K562 (cell line): ENCODE measurements around the gene AQP11. TPM values are rescaled to one million over a fixed set of nuclear protein-coding genes. Genes with fewer than 3 reads are reported as not detected.

Experiments
- ATAC-seq: fragments of 200-7000 bp; cut with Tn5 transposase; 3 replicates; pipeline ENCODE4 v1.9.1; 2020; ENCODE audit warnings: moderate library complexity
- BruUV-seq: library from RNA; stranded (reverse); fragments of 400-500 nt; replicated peaks from 2 replicates; lab custom pipeline; 2021; lab: Mats Ljungman, UMichigan
- CTCF ChIA-PET: fragments of 300-600 bp; formaldehyde crosslinking; extraction: SDS; loops from one replicate; lab custom pipeline; 2021; ENCODE audit warnings: low intra/inter-chr PET ratio; lab: Yijun Ruan, JAX
- POLR2A ChIA-PET: fragments of 300-600, 350-650 bp; sonication (Branson Sonifier 250); formaldehyde crosslinking; extraction: SDS; loops from one replicate; lab custom pipeline; 2021; ENCODE audit warnings: antibody characterized with exemption, inconsistent platforms; lab: Yijun Ruan, JAX
- DNase-seq, 4 experiments: peaks; one replicate each; pipeline versions ENCODE4 v3.0.0 to v3.0.0-alpha.2; 2011 to 2018; ENCODE audit warnings: low spot score in 3 of 4, mixed read lengths in 3 of 4; ENCODE audit errors: extremely low read depth in 1 of 4
- FAIRE-seq: peaks from 2 replicates; lab custom pipeline; 2011; peaks lifted over from hg19 to GRCh38; lab: Jason Lieb, UNC
- H2AFZ ChIP-seq: 2 replicates; pipeline ENCODE4 v1.6.0; 2011; ENCODE audit warnings: low read depth, low read length, control low read depth, inconsistent platforms
- H3K27ac ChIP-seq: fragments of 200-600 bp; 3 replicates; pipeline ENCODE4 v1.8.0; 2011; ENCODE audit warnings: low read depth, mild to moderate bottlenecking, control low read depth, inconsistent platforms, low read length, moderate library complexity, mixed read lengths; ENCODE audit errors: extremely low read depth
- H3K27me3 ChIP-seq, 2 experiments: fragments of 300-600 bp in 1 of 2; 2 replicates in 1 of 2; 3 replicates in 1 of 2; pipeline versions ENCODE4 v1.6.0 to v1.8.0; 2011; ENCODE audit warnings: inconsistent platforms in 2 of 2, low read length in 2 of 2, mild to moderate bottlenecking in 1 of 2, mixed read lengths in 1 of 2, moderate library complexity in 1 of 2; ENCODE audit not compliant: control insufficient read depth in 2 of 2, insufficient read depth in 2 of 2
- H3K36me3 ChIP-seq: fragments of 300-600 bp; 3 replicates; pipeline ENCODE4 v1.8.0; 2011; ENCODE audit warnings: mild to moderate bottlenecking, low read length, inconsistent platforms; ENCODE audit not compliant: control insufficient read depth, insufficient read depth
- H3K4me1 ChIP-seq, 2 experiments: fragments of 200-600 bp in 1 of 2; replicated peaks in 1 of 2; 2 replicates in 1 of 2; 3 replicates in 1 of 2; pipeline versions ENCODE4 v1.5.1 to v1.8.0; 2011; ENCODE audit warnings: inconsistent platforms in 2 of 2, low read length in 2 of 2, mild to moderate bottlenecking in 1 of 2, mixed read lengths in 1 of 2, moderate library complexity in 1 of 2; ENCODE audit not compliant: control insufficient read depth in 2 of 2, insufficient read depth in 2 of 2
- H3K4me2 ChIP-seq: 2 replicates; pipeline ENCODE4 v1.6.1; 2011; ENCODE audit warnings: low read length, control low read depth, inconsistent platforms, mixed read lengths; ENCODE audit not compliant: insufficient read depth
- H3K4me3 ChIP-seq: fragments of 200-600 bp; sonication (generic), shearing (Covaris generic); 2 replicates; pipeline ENCODE4 v1.5.1; 2016; ENCODE audit warnings: control low read depth, inconsistent platforms
- H3K79me2 ChIP-seq: fragments of 200-600 bp; 3 replicates; pipeline ENCODE4 v1.8.0; 2011; ENCODE audit warnings: low read length, inconsistent platforms; ENCODE audit not compliant: control insufficient read depth, insufficient read depth
- H3K9ac ChIP-seq, 2 experiments: 2 replicates each; pipeline versions ENCODE4 v1.6.0 to v1.6.1; 2011; ENCODE audit warnings: low read depth in 2 of 2, low read length in 2 of 2, control low read depth in 1 of 2, inconsistent platforms in 1 of 2, mild to moderate bottlenecking in 1 of 2, mixed read lengths in 1 of 2; ENCODE audit not compliant: insufficient read depth in 1 of 2
- H3K9me1 ChIP-seq: one replicate; pipeline ENCODE4 v1.6.0; 2011; ENCODE audit warnings: inconsistent platforms, mild to moderate bottlenecking, low read length, moderate library complexity; ENCODE audit not compliant: control insufficient read depth, insufficient read depth
- H3K9me3 ChIP-seq: replicated peaks from 2 replicates; pipeline ENCODE4 v1.5.1; 2011; ENCODE audit warnings: low read depth, low read length, inconsistent platforms; ENCODE audit not compliant: control insufficient read depth, insufficient read depth
- H4K20me1 ChIP-seq: replicated peaks from 2 replicates; pipeline ENCODE4 v1.6.1; 2011; ENCODE audit warnings: low read length, inconsistent platforms, mixed read lengths; ENCODE audit not compliant: control insufficient read depth, insufficient read depth
- ADNP ChIP-seq: fragments of 200-800 bp; sonication (Bioruptor generic); IDR thresholded peaks from 2 replicates; pipeline ENCODE4 v1.6.1; 2016; ENCODE audit warnings: missing genetic modification characterization, missing compliant biosample characterization
- ARID1B ChIP-seq: fragments of 450-650 bp; IDR thresholded peaks from 2 replicates; pipeline ENCODE4 v1.6.1; 2016; ENCODE audit warnings: antibody characterized with exemption, mild to moderate bottlenecking, inconsistent platforms
- CREB3L1 ChIP-seq: fragments of 450-650 bp; IDR thresholded peaks from 2 replicates; pipeline ENCODE4 v1.6.1; 2014; ENCODE audit warnings: low read depth, mild to moderate bottlenecking, moderate library complexity, borderline replicate concordance
- DPF2 ChIP-seq: fragments of 450-650 bp; IDR thresholded peaks from 2 replicates; pipeline ENCODE4 v1.6.1; 2016
- HNRNPL ChIP-seq: fragments of 200-400 bp; formaldehyde crosslinking; IDR thresholded peaks from 2 replicates; pipeline ENCODE4 v1.6.1; 2017; ENCODE audit warnings: low read depth, mild to moderate bottlenecking, low read length
- HSF4 ChIP-seq: fragments of 250-450 bp; sonication (Bioruptor Pico); IDR thresholded peaks from 2 replicates; pipeline ENCODE4 v2.1.2; 2022; ENCODE audit warnings: mild to moderate bottlenecking, moderate library complexity, borderline replicate concordance
- KLF13 ChIP-seq: fragments of 450-650 bp; IDR thresholded peaks from 2 replicates; pipeline ENCODE4 v1.6.1; 2016; ENCODE audit warnings: missing genetic modification characterization, low read depth, mild to moderate bottlenecking, missing compliant biosample characterization, moderate library complexity, borderline replicate concordance
- SP1 ChIP-seq: sonication (generic); formaldehyde crosslinking; IDR thresholded peaks from 2 replicates; pipeline ENCODE4 v1.8.1; 2022; ENCODE audit warnings: mild to moderate bottlenecking, missing genetic modification reagents
- ZNF431 ChIP-seq: sonication (generic); formaldehyde crosslinking; IDR thresholded peaks from 2 replicates; pipeline ENCODE4 v1.8.0; 2022; ENCODE audit warnings: mild to moderate bottlenecking, missing genetic modification reagents
- ZNF584 ChIP-seq: fragments of 200-800 bp; sonication (Bioruptor generic); IDR thresholded peaks from 2 replicates; pipeline ENCODE4 v1.6.1; 2016; ENCODE audit warnings: low read depth, mild to moderate bottlenecking, missing genetic modification characterization, missing compliant biosample characterization
- WGBS: fragments of 100-300 bp; shearing (Covaris generic); methylation state at CpG from one replicate; pipeline ENCODE4 v1.1.6; 2016; ENCODE audit warnings: low coverage, mixed read lengths; ENCODE audit not compliant: insufficient coverage; ENCODE audit errors: missing lambda C conversion rate; 5-methylcytosine and 5-hydroxymethylcytosine counted together
- in situ Hi-C: fragments of 300-500 bp; cut with MboI; formaldehyde crosslinking; loops from 4 replicates; pipeline ENCODE4 v1.15.0; 2018; ENCODE audit warnings: inconsistent platforms, mixed read lengths
- intact Hi-C: fragments of 100-400 bp; cut with micrococcal nuclease; formaldehyde crosslinking; loops from 2 replicates; pipeline ENCODE4 v1.14.2; 2022
- polyA plus RNA-seq, 8 experiments: library from polyadenylated mRNA; depleted of rRNA in 4 of 8; stranded (reverse) in 5 of 8; unstranded in 3 of 8; fragments of >200 nt; fragmentation: Nextera tagmentation in 2 of 8; fragmentation: Illumina TruSeq in 1 of 8; extraction: Ambion mirVana in 2 of 8; extraction: Trizol in 1 of 8; gene quantifications; 2 replicates each; pipeline versions ENCODE4 v1.2.1 to v1.2.3, GENCODE V29; 2011 to 2014; ENCODE audit warnings: inconsistent platforms in 1 of 8, missing spikeins in 1 of 8
- total RNA-seq, 7 experiments: library from RNA; depleted of rRNA in 6 of 7; stranded (reverse); fragments of >200 nt in 6 of 7; fragmentation: Illumina TruSeq in 2 of 7; extraction: Trizol in 2 of 7; gene quantifications; 2 replicates each; pipeline versions ENCODE4 v1.2.1 to v1.2.3, GENCODE V29; 2011 to 2021; ENCODE audit warnings: low replicate concordance in 1 of 7
- TF ChIP-seq, protein P1 (sequence below): sonication (generic); formaldehyde crosslinking; IDR thresholded peaks from 2 replicates; pipeline ENCODE4 v1.8.1; 2022; ENCODE audit warnings: missing genetic modification reagents

Gene AQP11
- total and polyA plus RNA-seq, 9 of the 15 experiments (the other 6 are each of a cell fraction or from before 2014, with no cell fraction given): 0.09 to 1.0 (median 0.36) TPM

DNA sequence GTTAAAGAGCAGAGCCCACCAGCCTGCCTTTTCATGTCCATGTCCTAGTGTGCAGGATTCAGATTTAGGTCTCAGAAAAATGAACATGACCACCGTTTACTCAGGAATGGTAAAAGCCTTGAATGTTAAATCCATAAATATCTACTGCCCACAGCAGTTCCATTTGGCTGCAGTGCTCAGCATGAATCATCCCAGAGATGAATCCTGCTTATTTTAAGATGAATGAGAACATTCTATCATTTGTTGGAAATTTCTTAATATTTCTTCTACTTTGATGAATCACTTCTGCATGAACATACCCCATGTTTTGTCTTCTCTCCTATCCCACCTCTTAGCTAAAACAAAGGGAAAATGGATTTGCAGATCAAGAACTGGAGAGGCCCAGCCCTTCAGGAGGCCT, 47.5 kb upstream of the AQP11 start:
- Histone ChIP-seq H3K9me1 (no peaks in the 10 kb centered on the region), H4K20me1 (no peaks in the 10 kb centered on the region), H3K4me2 (no peak overlapping the region), H3K36me3 (no peaks in the 10 kb centered on the region), H3K4me3 (no peak overlapping the region), H3K27ac (no peak overlapping the region), H3K9me3 (no peaks in the 10 kb centered on the region), H2AFZ (no peak overlapping the region), H3K79me2 (no peaks in the 10 kb centered on the region), H3K9ac (no peak overlapping the region)
- FAIRE-seq (no peak), ATAC-seq (no peak)
- in situ Hi-C loops: loop anchor here (10.0 kb wide), 1 partner anchor 347 kb away; no protein-coding TSS in a partner anchor
- ChIA-PET CTCF (no interaction called here), POLR2A (interaction anchor here (0.8 kb wide), 1 partner anchor 469 kb away, joined by 3 read pairs; no protein-coding TSS in a partner anchor)
- intact Hi-C loops: no loop called here
- 8% methylated on average over 1 of the region's 1 CpG for WGBS
- TF ChIP-seq CREB3L1: no peak
- TF ChIP-seq, protein P1, sequence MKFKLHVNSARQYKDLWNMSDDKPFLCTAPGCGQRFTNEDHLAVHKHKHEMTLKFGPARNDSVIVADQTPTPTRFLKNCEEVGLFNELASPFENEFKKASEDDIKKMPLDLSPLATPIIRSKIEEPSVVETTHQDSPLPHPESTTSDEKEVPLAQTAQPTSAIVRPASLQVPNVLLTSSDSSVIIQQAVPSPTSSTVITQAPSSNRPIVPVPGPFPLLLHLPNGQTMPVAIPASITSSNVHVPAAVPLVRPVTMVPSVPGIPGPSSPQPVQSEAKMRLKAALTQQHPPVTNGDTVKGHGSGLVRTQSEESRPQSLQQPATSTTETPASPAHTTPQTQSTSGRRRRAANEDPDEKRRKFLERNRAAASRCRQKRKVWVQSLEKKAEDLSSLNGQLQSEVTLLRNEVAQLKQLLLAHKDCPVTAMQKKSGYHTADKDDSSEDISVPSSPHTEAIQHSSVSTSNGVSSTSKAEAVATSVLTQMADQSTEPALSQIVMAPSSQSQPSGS (CRISPR knock-in tag): no peak
- no peak for TF ChIP-seq ADNP
- TF ChIP-seq HNRNPL: no peak
- TF ChIP-seq ZNF431: no peak
- no peak for TF ChIP-seq ZNF584 (CRISPR knock-in tag)
- TF ChIP-seq SP1 (CRISPR knock-in tag): no peak
- TF ChIP-seq HSF4 (CRISPR knock-in tag): no peak
- TF ChIP-seq KLF13 (tag): no peak
- TF ChIP-seq ARID1B: no peak
- no peak for TF ChIP-seq DPF2
- TF ChIP-seq, all 486 proteins: peak for 0
- BruUV-seq: no TSS peak
- H3K4me1 ChIP-seq: no peaks in the 10 kb centered on the region
- no peak for DNase-seq
- no peaks in the 10 kb centered on the region; a peak in 2 of 5 replicates for H3K27me3 ChIP-seq
